K562 (cell line): Measurements from ENCODE around the gene HK1. TPM values are rescaled to one million over a fixed set of nuclear protein-coding genes. Genes with fewer than 3 reads are reported as not detected.

Source experiments
- ATF1 ChIP-seq, 2 experiments: fragments of 450-650 bp in 1 of 2; IDR thresholded peaks; 2 replicates each; pipeline ENCODE4 v1.6.1; 2016; ENCODE audit warnings: missing compliant biosample characterization in 1 of 2, missing genetic modification characterization in 1 of 2
- FOXA1 ChIP-seq: fragments of 450-650 bp; IDR thresholded peaks from 2 replicates; pipeline ENCODE4 v1.6.1; 2016; ENCODE audit warnings: mild to moderate bottlenecking, borderline replicate concordance
- HDAC2 ChIP-seq: fragments of 450-650 bp; IDR thresholded peaks from 2 replicates; pipeline ENCODE4 v1.6.1; 2016; ENCODE audit warnings: mild to moderate bottlenecking
- HSF4 ChIP-seq: fragments of 250-450 bp; sonication (Bioruptor Pico); IDR thresholded peaks from 2 replicates; pipeline ENCODE4 v2.1.2; 2022; ENCODE audit warnings: mild to moderate bottlenecking, moderate library complexity, borderline replicate concordance
- MYC ChIP-seq, 2 experiments: fragments of 250-450 bp in 1 of 2; sonication (Bioruptor Pico) in 1 of 2; IDR thresholded peaks; 2 replicates each; pipeline versions ENCODE4 v1.5.1 to v1.6.1; 2012 to 2021; ENCODE audit warnings: low read depth in 2 of 2, borderline replicate concordance in 1 of 2, improper control_type of control experiment in 1 of 2, low read length in 1 of 2, mild to moderate bottlenecking in 1 of 2, moderate library complexity in 1 of 2
- NFXL1 ChIP-seq: fragments of 450-650 bp; formaldehyde crosslinking; IDR thresholded peaks from 2 replicates; pipeline ENCODE4 v1.4.0; 2021; ENCODE audit warnings: mild to moderate bottlenecking
- PHF20 ChIP-seq: fragments of 450-650 bp; IDR thresholded peaks from 2 replicates; pipeline ENCODE4 v1.6.1; 2018; ENCODE audit not compliant: partially characterized antibody
- RAD21 ChIP-seq, 2 experiments: fragments of 250-450 bp in 1 of 2; fragments of 450-650 bp in 1 of 2; sonication (Bioruptor Pico) in 1 of 2; formaldehyde crosslinking in 1 of 2; IDR thresholded peaks in 1 of 2; conservative IDR thresholded peaks in 1 of 2; 2 replicates each; pipeline versions ENCODE4 v1.4.0 to v1.8.0; 2020 to 2022; ENCODE audit warnings: mild to moderate bottlenecking in 2 of 2, moderate library complexity in 1 of 2
- RB1 ChIP-seq: fragments of 450-650 bp; IDR thresholded peaks from 2 replicates; pipeline ENCODE4 v1.6.1; 2017; ENCODE audit warnings: low read depth, mild to moderate bottlenecking
- SNRNP70 ChIP-seq: fragments of 200-400 bp; formaldehyde crosslinking; optimal IDR thresholded peaks from 2 replicates; pipeline ENCODE3; 2017; ENCODE audit warnings: low read depth, low read length
- THRAP3 ChIP-seq: fragments of 450-650 bp; IDR thresholded peaks from 2 replicates; pipeline ENCODE4 v1.6.1; 2016; ENCODE audit warnings: mild to moderate bottlenecking, inconsistent platforms, borderline replicate concordance
- ZKSCAN1 ChIP-seq: fragments of 150-350 bp; IDR thresholded peaks from 2 replicates; pipeline ENCODE4 v1.6.1; 2016; ENCODE audit warnings: low read depth, low read length
- ZNF23 ChIP-seq: fragments of 250-450 bp; sonication (Bioruptor Pico); IDR thresholded peaks from 2 replicates; pipeline ENCODE4 v1.4.0; 2020; ENCODE audit warnings: mild to moderate bottlenecking
- ZNF444 ChIP-seq: fragments of 250-450 bp; sonication (Bioruptor Pico); IDR thresholded peaks from 2 replicates; pipeline ENCODE4 v1.4.0; 2020; ENCODE audit warnings: mild to moderate bottlenecking, moderate library complexity
- ZNF644 ChIP-seq: fragments of 200-800 bp; sonication (Bioruptor generic); IDR thresholded peaks from 2 replicates; pipeline ENCODE4 v1.6.1; 2016; ENCODE audit warnings: low read depth, missing genetic modification characterization, missing compliant biosample characterization
- ZNF830 ChIP-seq: fragments of 250-450 bp; sonication (Bioruptor Pico); IDR thresholded peaks from 2 replicates; pipeline ENCODE4 v1.5.0; 2021; ENCODE audit warnings: mild to moderate bottlenecking
- polyA plus RNA-seq, 8 experiments: library from polyadenylated mRNA; depleted of rRNA in 4 of 8; stranded (reverse) in 5 of 8; unstranded in 3 of 8; fragments of >200 nt; fragmentation: Nextera tagmentation in 2 of 8; fragmentation: Illumina TruSeq in 1 of 8; extraction: Ambion mirVana in 2 of 8; extraction: Trizol in 1 of 8; gene quantifications; 2 replicates each; pipeline versions ENCODE4 v1.2.1 to v1.2.3, GENCODE V29; 2011 to 2014; ENCODE audit warnings: inconsistent platforms in 1 of 8, missing spikeins in 1 of 8
- total RNA-seq, 7 experiments: library from RNA; depleted of rRNA in 6 of 7; stranded (reverse); fragments of >200 nt in 6 of 7; fragmentation: Illumina TruSeq in 2 of 7; extraction: Trizol in 2 of 7; gene quantifications; 2 replicates each; pipeline versions ENCODE4 v1.2.1 to v1.2.3, GENCODE V29; 2011 to 2021; ENCODE audit warnings: low replicate concordance in 1 of 7
- TF ChIP-seq, protein P1 (sequence below): fragments of 450-650 bp; IDR thresholded peaks from 2 replicates; pipeline ENCODE4 v1.6.1; 2017; ENCODE audit warnings: antibody characterized with exemption, mild to moderate bottlenecking
- TF ChIP-seq, protein P2 (sequence below): fragments of 450-650 bp; formaldehyde crosslinking; IDR thresholded peaks from 2 replicates; pipeline ENCODE4 v1.4.0; 2022; ENCODE audit warnings: missing genetic modification characterization
- TF ChIP-seq, protein P3 (sequence below): IDR thresholded peaks from 2 replicates; pipeline ENCODE4 v1.6.1; 2014; ENCODE audit warnings: antibody characterized with exemption
- TF ChIP-seq, protein P4 (sequence below): sonication (generic); formaldehyde crosslinking; IDR thresholded peaks from 2 replicates; pipeline ENCODE4 v1.8.0; 2022; ENCODE audit warnings: mild to moderate bottlenecking, low read depth, missing genetic modification reagents

HK1 gene
- total and polyA plus RNA-seq, 9 of the 15 experiments (the other 6 are each of a cell fraction or from before 2014, with no cell fraction given) = 29.2 to 444 (median 193) TPM

DNA sequence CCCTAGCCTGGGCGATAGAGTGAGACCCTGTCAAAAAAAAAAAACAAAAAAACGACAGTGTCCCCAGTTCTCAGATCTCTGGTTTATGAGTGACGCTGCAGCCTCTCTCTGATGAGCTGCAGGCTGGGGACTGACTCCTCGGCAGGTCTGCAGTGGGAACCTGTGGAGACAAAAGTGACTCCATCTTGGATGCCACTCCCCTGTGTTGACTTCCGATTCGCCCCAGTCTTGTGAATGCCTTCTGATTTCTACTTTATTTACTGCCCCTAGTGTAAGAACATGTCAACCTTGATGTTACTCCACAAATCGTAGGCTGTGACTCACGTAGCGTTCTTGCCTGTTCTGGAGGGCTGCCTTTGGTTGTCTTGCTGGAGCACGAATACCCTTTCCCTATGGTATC lies 132.2 kb downstream of the HK1 start (continued):
- TF ChIP-seq, protein P1, sequence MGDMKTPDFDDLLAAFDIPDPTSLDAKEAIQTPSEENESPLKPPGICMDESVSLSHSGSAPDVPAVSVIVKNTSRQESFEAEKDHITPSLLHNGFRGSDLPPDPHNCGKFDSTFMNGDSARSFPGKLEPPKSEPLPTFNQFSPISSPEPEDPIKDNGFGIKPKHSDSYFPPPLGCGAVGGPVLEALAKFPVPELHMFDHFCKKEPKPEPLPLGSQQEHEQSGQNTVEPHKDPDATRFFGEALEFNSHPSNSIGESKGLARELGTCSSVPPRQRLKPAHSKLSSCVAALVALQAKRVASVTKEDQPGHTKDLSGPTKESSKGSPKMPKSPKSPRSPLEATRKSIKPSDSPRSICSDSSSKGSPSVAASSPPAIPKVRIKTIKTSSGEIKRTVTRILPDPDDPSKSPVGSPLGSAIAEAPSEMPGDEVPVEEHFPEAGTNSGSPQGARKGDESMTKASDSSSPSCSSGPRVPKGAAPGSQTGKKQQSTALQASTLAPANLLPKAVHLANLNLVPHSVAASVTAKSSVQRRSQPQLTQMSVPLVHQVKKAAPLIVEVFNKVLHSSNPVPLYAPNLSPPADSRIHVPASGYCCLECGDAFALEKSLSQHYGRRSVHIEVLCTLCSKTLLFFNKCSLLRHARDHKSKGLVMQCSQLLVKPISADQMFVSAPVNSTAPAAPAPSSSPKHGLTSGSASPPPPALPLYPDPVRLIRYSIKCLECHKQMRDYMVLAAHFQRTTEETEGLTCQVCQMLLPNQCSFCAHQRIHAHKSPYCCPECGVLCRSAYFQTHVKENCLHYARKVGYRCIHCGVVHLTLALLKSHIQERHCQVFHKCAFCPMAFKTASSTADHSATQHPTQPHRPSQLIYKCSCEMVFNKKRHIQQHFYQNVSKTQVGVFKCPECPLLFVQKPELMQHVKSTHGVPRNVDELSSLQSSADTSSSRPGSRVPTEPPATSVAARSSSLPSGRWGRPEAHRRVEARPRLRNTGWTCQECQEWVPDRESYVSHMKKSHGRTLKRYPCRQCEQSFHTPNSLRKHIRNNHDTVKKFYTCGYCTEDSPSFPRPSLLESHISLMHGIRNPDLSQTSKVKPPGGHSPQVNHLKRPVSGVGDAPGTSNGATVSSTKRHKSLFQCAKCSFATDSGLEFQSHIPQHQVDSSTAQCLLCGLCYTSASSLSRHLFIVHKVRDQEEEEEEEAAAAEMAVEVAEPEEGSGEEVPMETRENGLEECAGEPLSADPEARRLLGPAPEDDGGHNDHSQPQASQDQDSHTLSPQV = peak; percentile 94
- TF ChIP-seq RB1 (no peak), ATF1 (CRISPR knock-in tag; IDR thresholded peaks at IDR 0.05) (no peak), ATF1 (tag; IDR thresholded peaks at IDR 0.05) (peak; percentile 38; the same call in 1 of the 2 replicates), HDAC2 (no peak), ZNF23 (CRISPR knock-in tag) (no peak), RAD21 (CRISPR knock-in tag; conservative IDR thresholded peaks at IDR 0.05 in 1 of 2, IDR thresholded peaks at IDR 0.05 in 1 of 2) (no peak), ZKSCAN1 (no peak), ZNF830 (CRISPR knock-in tag) (0 out of 2 replicates have a peak, but pooled peaks have one; percentile 30), HSF4 (CRISPR knock-in tag) (peak; percentile 77; the same call in 1 of the 2 replicates), PHF20 (no peak), FOXA1 (no peak), NFXL1 (CRISPR knock-in tag) (peak; percentile 59; the same call in 1 of the 2 replicates), MYC (IDR thresholded peaks at IDR 0.05; ENCODE audit: low read depth, low read length) (no peak), MYC (CRISPR knock-in tag; IDR thresholded peaks at IDR 0.05; ENCODE audit: borderline replicate concordance, low read depth) (no peak), ZNF644 (tag) (peak; percentile 93), SNRNP70 (no peak), ZNF444 (peak; percentile 36; the same call in 1 of the 2 replicates), THRAP3 (no peak)
- TF ChIP-seq, protein P2, sequence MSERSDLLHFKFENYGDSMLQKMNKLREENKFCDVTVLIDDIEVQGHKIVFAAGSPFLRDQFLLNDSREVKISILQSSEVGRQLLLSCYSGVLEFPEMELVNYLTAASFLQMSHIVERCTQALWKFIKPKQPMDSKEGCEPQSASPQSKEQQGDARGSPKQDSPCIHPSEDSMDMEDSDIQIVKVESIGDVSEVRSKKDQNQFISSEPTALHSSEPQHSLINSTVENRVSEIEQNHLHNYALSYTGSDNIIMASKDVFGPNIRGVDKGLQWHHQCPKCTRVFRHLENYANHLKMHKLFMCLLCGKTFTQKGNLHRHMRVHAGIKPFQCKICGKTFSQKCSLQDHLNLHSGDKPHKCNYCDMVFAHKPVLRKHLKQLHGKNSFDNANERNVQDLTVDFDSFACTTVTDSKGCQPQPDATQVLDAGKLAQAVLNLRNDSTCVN (CRISPR knock-in tag) = peak; percentile 63; the same call in 1 of the 2 replicates
- TF ChIP-seq, protein P3, sequence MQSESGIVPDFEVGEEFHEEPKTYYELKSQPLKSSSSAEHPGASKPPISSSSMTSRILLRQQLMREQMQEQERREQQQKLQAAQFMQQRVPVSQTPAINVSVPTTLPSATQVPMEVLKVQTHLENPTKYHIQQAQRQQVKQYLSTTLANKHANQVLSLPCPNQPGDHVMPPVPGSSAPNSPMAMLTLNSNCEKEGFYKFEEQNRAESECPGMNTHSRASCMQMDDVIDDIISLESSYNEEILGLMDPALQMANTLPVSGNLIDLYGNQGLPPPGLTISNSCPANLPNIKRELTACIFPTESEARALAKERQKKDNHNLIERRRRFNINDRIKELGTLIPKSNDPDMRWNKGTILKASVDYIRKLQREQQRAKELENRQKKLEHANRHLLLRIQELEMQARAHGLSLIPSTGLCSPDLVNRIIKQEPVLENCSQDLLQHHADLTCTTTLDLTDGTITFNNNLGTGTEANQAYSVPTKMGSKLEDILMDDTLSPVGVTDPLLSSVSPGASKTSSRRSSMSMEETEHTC = no peak
- TF ChIP-seq, protein P4, sequence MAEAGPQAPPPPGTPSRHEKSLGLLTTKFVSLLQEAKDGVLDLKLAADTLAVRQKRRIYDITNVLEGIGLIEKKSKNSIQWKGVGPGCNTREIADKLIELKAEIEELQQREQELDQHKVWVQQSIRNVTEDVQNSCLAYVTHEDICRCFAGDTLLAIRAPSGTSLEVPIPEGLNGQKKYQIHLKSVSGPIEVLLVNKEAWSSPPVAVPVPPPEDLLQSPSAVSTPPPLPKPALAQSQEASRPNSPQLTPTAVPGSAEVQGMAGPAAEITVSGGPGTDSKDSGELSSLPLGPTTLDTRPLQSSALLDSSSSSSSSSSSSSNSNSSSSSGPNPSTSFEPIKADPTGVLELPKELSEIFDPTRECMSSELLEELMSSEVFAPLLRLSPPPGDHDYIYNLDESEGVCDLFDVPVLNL (CRISPR knock-in tag) = no peak
